Hematopoietic multipotent progenitor cell treated with erythropoietin and hydrocortisone succinate and interleukin-3 and kit ligand, for 8 days (in vitro differentiated cells): ENCODE measurements around the gene CELSR3.

Experiments
- DNase-seq: peaks from one replicate; pipeline ENCODE4 v3.0.0-alpha.2; 2015

The CELSR3 gene

DNA sequence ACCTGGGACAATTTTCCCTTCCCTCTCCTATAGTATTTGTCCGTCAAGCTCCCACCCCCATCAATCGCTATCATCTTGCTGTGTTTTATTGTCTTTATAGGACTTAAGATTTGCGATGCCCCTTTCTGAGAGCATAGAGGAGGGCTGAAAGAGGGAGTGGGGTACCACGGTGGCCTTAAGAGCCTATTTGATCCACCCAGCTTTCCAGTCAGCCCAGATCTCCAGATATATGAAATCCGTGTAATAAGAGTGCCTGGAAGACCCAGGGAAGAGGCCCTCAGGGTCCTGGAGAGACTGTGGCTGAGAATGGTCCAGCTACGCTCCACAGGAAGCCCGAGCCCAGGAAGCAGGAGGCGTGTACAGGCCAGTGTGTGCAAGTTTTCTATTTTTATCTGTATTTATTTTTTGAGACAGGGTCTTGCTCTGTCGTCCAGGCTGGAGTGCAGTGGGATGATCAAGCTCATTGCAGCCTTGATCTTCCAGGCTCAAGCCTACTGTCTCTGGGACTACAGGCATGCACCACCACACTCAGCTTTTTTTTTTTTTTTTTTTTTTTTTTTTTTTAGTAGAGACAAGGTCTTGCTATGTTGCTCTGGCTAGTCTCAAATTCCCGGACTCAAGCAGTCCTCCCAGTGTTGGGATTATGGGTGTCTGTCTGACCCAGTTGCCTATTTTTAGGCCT is 24.0 kb upstream of the CELSR3 start:
- DNase-seq: no peak

DNA sequence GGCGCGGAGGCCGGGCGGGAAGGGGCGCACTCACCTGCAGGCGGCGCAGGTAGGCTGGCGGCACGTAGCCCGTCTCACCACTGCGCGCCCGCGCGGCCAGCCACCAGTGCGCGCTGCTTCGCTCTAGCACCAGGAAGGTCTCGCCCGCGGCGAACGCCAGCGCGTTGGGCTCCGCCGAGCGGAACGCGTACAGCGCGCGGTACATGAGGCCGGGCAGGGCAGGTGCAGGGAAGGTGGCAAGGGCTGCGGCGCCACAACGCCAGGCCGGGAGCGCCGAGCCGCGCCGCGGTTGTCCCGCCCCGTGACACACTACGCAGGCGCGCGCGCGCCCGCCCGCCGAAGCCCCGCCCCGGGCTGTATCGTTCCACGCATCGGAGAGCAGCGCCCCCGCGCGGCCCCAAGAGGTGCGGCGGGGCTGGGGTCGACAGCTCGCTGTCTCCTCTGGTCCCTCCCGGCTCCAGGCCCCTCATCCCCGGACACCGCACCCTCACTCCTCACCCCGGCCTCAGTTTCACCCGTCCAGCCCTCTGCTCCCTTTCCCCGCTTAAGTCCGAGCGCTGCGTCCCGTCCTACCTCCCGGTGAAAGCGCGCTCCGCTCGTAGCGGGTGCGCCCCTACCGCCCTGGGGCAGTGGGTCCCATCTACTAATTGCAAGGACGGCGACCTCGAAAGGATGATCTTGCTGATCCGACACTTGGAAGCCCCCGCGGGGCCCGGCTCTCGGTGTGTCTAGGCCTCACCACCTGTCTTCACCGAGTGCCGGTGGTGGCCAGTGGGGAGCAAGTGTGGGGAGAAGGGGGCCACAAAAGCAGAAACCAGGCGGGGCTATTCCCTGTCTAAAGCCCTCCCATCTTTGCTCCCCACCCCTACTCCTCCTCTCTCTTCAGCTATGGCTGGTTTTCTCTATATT is 23.2 kb upstream of the CELSR3 start, which contains the start of gene NCKIPSD:
Gene NCKIPSD (minus strand): TSS at position 313 of the 909 bp plus-strand sequence. CDS start 108 bp downstream, at position 205.
- peak; percentile 85 for DNase-seq

DNA sequence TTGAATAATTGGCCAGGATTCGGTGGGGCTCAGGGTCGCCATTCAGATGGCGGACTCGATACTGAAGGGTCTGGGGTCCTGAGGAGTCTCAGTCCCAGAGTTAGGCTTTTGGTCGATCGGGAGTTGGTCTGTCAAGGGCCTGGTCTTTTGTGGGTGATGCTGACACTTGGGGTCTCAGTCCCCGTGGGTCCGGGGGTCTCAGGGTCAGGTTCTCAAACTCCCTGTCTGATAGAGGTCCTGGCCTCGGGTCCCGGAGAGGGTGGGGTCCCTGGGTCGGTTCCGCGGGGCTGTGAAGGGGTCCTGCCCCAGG is 22.6 kb upstream of the CELSR3 start:
- DNase-seq: no peak

DNA sequence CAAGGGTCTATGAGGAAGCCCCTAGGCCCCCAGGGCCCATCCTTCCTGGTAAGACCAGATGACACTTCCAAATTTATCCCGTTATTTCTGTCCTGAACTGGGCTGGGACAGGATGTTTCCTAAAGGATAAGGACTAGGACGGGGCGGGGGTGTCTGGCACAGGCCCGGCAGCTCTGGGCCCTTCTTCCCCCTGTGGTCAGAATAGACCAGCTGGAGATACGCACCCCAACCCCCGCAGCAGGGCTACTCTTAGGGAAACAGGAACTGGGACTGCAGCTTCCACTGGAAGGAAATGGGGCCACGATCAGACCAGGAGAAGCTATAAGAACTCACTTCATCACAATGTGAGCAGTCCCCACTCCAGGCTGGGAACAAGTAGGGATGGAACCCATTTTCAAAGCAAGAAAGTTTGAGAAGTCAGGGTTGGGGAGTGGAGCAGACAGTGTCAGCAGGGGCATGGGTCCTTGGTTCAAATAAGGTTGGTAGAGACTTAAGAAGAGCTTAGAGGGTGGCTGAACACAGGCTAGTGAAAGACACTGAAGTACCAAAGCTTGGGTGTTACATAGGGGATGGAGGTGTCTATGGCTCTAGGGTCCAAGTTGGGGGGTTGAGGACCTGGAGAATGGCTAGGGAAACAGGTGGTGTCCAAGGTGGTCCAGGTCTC is 21.9 kb upstream of the CELSR3 start:
- peak; percentile 13 for DNase-seq

DNA sequence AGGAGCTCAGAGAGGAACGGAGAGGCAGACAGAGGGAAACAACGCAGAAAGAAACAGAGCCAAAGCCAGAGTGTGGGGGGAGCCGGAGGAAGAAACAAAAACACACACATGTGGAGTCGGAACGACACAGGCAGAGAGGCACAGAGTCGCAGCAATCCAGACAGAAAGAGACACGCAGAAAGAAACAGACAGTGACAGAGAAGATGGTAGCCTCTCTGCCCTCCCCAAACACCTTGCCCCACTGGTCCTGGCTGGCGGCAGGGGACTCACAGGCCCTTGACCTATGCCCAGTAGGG is 21.3 kb upstream of the CELSR3 start:
- no peak for DNase-seq

DNA sequence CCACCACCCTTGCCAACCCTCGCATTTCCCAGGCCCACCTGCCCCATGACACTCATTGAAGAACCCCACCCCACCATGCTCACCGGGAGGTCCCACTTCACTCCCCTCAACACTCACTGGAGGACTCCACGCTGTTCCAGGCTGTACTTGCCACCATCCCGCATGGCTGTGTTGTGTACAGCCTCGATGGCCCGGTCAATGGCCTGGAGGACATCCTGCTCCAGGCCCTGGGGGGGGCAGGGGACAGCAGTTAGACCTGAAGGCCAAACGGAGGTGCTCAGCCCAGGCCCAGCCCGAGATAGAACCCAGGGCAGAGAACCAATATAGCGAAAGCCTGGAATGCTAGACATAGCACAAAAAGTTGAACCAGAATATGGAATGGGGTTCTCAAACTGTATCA is 20.1 kb upstream of the CELSR3 start:
- no peak for DNase-seq

DNA sequence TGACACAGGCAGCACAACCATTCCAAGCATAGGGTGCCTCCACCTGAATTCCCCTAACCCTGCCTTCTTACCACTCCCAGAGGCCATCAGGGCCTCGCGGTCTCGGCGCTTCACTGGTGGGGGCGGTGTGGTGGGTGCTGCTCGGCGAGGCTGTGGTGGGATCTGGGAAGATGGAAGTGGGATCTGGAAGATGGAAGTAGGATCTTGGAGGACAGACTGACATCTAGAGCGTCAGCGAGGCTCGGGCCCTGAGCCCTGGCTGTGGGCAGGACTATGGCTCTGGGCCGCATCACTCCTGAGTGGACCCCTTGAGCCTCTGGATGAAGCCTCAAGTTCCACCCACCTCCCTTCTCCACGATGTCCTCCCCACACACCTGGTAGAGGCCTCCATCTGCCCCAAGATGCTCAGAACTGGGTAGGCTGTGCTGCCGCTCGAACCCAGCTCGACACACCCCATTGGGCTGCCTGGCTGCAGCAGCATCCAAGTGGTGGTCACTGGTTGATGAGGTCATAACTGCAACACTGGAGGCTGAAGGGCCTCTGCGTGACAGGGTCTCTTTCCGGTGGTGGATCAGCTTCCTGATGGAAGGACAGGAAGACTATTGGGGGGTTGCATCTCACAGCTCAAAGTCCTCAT is 19.4 kb upstream of the CELSR3 start:
- DNase-seq: no peak

DNA sequence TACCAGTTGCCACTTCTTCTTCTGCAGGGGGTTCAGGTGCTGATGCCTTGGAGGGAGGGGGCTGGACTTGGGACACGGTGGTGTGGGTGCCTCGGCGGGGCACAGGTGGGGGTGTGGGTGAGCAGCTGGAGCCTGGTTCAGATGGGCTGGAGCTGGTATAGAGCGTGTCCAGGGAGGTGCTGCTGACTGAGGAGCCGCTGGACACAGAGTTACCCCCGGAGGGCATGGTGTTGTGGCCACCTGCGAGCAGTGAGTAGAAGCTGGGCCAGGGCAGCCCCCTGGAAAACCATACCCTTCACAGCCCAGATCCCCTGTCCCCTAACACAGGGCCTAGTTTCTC is 18.8 kb upstream of the CELSR3 start:
- DNase-seq: no peak

DNA sequence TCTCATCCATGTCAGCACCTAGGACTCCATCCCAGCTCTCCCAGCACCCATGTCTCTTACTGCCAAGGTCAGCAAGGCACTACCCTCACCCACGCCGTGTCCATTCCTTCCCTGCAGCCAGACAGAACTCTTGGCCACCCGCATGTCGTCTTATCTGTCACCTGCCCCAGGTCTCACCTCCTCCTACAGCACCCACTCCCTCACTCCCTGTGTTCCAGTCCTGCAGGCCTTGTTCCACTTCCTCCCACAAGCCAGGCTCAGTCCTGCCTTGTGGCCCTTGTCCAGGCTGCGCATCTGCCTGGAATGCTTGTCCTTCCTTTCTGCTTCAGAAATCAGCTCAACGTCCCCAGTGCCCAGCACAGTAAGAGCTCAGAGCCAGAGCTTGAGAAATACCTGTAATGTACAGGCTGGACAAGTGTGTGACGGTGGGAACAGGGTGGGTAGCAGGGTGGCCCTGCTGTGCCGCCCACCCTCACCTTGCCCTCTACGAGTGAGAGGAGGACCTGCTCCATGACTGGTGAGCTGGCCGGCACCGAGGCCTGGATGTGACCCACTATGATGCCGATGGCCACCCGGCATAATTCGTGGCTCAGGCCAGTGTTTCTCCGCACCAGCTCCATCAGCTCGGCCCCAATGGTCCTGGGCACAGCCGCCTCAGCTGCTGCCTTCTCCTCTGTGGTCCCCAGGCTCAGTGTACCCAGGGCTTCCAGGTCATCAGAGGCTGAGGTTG is 18.3 kb upstream of the CELSR3 start:
- DNase-seq: no peak

DNA sequence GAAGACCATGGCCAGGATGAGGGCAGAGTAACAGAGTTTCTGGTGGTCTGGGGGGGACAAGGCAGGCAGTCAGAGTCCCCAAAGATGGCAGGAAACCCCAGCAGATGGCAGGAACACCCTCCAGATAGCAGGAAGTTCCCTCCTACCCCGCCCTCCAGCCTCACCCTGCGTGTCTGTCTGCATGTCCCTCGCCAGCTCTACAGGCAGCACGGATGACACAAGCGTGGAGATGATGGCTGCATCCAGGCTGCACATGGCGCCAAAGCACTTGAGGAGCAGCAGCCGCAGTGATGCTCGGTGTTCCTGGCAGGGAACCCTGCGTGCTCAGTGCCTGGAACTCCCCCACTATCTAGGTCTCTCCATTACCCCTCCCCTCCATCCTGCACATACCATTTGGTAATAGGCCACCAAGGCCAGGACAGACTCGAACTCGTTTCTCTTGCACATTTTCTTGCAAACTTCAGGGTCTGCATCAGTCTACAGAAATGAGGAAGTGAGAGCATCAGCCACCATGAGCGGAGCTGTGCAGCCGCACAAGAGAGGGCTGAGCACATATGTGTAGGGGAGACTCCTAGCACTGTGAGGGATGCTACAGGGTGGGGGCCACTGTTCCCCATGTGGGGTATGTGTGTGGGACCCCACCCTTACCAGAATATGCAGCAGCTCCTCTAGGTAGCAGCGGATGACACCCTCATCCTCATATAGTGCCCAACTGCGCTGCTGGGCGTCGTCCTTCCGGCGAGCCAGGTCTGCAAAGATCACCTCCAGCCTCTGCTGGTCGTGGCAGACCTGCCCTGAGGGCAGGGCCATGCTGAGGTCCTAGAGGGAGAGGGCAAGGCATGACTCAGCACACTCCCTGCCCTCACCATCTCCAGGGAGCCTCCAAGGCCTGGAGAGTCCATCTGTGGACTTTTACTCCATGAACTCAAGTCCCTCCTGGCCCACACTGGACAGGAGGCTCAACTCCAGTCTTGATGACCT is 17.0 kb upstream of the CELSR3 start:
- DNase-seq: peak; percentile 33

DNA sequence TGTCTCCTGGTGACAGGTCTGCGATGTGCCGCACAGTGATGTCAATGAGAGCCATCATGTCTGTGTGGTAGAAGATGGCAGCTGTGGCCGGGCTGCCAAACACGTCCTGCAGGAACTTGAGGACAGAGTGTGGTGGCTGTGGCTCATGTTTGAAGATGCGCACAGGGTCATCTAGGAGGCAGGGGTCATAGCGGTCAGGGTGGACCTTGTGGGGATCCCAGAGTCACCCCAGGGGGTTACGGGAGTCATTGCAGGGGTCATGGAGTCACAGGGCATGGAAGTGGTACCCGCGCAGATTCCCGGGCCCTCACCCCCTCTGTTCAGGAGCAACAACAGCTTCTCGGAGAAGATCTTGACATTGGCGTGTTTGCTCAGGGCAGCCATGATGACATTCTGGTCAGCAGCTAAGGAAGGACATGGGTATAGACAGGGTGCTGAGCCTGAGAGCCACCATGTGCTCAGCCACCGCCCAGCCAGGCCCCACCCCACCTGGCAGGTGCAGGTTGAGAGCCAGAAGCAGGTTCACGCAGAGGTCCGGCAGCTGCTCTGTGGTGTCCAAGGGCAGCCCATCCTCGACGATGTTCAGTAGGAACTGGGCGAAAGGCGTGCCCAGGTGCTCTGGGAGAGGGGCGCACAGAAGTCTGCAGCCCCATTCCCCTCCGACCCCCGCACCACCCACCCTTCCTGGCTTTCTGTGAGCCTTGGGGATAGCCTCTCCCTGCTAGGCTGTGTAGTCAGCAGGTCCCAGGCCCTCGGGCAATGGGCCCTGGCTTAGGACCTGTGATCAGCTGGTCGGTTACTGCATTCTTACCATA is 16.1 kb upstream of the CELSR3 start:
- DNase-seq: no peak

DNA sequence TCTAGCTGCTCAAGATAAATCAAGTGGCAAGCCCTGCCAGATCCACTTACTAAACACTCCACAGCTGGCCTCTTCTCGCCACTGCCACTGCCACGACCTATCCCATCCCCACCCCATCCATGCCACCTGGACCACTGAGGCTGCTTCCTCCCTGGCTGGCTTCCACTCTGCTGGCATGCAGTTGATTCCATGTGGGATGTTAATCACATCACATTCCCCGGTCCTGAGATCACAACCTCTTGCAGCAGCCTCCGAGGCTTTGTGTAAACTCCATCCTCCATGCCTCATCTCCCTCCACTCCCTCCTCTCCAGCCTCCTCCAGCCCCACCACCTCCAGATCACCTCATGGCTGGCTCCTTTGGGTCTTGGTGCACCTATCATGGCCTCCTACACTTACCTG is 15.4 kb upstream of the CELSR3 start:
- no peak for DNase-seq

DNA sequence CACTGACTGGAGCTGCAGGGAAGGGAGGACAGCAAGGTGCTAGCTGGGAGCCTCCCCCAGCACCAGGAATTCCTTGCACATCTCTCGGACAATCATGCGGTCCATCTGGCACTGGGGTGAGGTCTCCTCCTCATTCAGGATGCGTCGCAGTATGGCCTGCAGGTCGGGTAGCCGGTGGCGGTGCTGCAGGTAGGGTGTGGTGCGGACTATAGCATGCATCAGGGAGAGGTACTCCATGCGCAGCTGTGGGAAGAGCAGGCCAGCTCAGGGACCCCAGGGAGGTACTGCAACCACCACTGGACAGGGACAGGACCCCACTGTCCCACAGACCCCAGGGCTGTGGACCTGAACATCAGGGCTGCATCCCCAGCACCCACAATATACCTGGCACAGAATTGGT is 11.8 kb upstream of the CELSR3 start:
- DNase-seq: no peak

DNA sequence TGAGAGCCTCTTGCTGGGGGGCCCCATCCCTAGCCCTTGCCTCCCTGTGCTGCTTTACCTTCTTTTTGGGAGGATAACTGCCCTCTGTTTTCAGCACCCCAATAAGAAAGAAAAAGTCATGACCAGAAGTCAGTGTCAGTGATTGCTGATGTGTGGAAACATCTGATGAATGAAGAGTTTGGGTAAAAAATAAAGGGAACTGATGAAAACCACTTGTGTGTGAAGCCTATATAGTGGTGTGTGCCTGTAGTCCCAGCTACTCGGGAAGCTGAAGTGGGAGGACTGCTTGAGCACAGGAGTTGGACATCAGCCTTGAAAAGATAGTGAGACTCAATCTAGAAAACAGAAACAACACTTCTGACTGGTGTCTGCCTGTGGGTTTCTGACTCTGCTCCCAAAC is 9.8 kb upstream of the CELSR3 start:
- no peak for DNase-seq

DNA sequence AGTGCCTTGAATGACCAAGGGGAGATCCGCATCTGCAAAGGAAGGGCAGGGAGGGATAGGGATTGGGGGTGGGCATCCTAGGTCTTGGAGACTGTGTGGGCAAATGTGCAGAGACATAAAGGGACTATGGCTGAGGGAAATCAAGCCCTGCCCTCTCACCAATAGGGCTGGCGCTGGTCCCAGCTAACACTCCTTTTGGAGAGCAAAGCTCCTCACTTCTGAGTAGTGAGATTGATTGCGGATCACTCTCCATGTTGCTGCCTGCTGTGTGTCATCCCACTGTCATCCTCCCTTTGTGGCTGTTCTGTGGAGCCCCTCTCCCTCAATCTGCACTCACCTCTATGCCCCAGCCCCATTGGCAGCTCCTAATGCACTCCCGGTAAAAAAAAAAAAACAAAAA is 2.2 kb upstream of the CELSR3 start:
- no peak for DNase-seq

DNA sequence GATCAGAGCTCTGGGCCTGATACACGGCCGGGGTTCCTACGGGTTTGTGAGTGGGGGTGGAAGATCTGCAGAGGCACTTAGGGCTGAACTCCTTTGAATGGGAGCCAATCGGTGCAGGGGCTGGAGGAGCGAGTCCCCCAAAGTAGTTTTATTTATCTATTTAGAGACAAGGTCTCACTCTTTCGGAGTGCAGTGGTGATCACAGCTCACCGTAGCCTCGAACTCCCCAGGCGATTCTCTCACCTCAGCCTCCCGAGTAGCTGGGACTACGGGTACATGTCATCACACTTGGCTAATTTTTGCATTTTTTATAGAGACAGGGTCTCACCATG is 1.6 kb upstream of the CELSR3 start:
- no peak for DNase-seq

DNA sequence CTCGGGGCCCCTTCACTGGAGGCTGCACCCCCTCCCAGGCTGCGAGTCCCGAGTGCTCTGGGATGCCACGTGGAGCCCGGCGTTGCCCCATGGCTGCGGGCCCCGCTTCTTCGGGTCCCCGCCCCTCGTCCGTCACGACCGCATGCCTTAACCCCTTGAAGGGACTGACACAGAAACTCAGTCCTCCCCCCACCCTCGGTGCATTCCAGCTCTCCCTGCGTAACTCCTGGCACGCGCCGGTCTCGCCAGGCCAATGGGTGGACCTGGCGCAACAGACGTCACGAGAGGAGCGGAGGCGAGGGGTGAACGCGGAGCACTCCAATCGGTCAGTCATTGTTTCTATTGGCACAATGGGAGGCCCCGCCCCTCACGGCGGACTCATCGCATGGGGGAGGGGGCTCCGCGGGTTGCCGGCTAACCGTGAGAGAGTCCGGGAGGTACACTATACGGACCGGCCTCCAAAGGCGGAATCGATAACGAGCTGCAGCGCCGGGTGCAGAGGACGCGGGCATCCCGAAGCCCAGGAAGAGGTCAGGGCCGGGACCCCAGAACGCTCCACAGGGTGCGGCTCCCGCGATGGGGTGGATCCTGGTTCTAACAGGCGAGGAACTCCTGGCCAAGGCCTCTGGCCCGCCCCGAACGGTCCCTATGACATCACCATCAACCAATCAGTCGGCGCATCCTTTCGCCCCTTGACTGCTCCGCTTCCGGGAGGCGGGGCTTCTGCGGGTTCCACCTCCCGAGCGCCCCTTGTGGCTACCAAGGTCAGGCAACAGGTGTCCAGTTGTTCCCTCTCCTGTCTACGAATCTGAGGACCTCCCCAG is 1.0 kb upstream of the CELSR3 start:
- peak; percentile 98 for DNase-seq

DNA sequence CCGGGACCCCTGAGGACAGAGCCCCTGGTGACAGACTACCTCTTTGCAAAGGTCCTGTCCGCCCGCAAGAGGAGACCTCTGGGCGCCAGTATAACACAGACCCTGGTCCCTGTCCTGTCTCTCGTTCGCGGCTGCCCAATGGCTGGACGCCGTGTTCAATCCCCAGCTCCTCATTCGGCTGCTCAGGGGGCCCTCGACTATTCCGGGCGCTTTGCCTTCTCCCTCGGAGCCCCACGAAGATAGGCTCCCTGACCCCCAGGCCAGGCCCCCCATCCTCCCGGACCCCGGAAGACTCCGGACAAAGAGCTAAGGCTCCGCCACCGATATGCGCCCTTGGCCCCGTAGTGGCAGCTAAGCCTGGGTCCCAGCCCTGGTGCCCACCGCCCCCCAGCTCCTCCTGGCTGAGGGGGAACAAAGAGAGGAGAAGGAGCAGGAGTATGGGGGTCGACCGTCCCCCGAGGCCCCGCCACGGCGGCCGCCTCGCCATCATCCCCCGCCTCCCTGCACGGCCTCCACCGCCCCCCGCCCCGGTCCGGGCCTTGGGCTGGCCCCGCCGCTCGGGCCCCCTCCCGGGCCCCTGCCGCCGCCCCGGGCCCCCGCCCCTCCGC is 437 bp downstream of the CELSR3 start:
- no peak for DNase-seq

DNA sequence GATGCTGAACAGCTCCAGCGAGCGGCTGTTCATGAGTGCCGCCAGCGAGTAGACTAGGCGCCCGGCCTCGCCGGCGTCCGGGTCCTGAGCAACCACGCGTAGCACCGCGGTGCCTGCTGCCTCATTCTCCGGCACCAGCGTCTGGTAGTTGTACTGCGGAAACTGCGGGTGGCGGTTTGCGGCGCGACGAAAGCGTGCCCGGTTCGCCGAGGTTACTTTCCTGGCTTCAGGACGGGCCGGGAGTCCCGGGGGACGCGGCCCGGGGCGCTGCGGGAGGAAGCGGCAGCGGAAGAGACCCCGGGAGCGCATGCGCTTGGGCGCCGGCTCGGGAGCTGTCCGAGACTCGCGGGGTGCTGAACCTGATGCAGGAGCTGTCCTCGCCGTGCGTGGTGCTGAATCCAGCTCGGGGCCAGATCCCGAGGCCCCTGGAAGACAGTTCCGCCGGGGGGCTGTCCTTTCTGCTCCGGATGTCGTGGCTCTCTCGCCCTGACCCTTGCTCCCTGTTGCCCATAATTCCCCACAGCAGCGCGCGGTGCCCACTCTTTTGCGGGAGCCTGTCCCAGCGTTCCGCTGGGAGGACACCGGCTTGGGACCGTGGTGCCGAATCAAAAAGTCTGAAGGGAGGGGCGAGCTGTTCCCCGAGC is 1.1 kb downstream of the CELSR3 start:
- peak; percentile 51 for DNase-seq
